GM12878 (cell line): ENCODE measurements around the gene HDGF. TPM values are rescaled to one million over a fixed set of nuclear protein-coding genes. Genes with fewer than 3 reads are reported as not detected.

Experiments used
- BACH1 ChIP-seq: fragments of 450-650 bp; IDR thresholded peaks from 2 replicates; pipeline ENCODE4 v1.6.1; 2017; ENCODE audit warnings: mild to moderate bottlenecking, borderline replicate concordance
- BCL11A ChIP-seq: IDR thresholded peaks from 2 replicates; pipeline ENCODE4 v1.6.1; 2011; ENCODE audit warnings: low read depth, low read length
- CHD1 ChIP-seq: IDR thresholded peaks from 2 replicates; pipeline ENCODE4 v1.6.1; 2012; ENCODE audit warnings: low read depth, low read length, improper control_type of control experiment
- EP300 ChIP-seq, 2 experiments: fragments of 150-350 bp in 1 of 2; IDR thresholded peaks; 2 replicates each; pipeline ENCODE4 v1.6.1; 2011 to 2012; ENCODE audit warnings: low read depth in 2 of 2, low read length in 2 of 2, borderline replicate concordance in 1 of 2, improper control_type of control experiment in 1 of 2, inconsistent platforms in 1 of 2; ENCODE audit not compliant: control insufficient read depth in 1 of 2
- ESRRA ChIP-seq: IDR thresholded peaks from 2 replicates; pipeline ENCODE4 v1.6.1; 2012; ENCODE audit warnings: mild to moderate bottlenecking, low read length, improper control_type of control experiment
- KAT2A ChIP-seq: conservative IDR thresholded peaks from 2 replicates; pipeline ENCODE4 v1.6.1; 2011; ENCODE audit warnings: low read depth, low read length; ENCODE audit not compliant: control insufficient read depth
- NKRF ChIP-seq: fragments of 450-650 bp; conservative IDR thresholded peaks from 2 replicates; pipeline ENCODE4 v1.6.1; 2017; ENCODE audit warnings: mild to moderate bottlenecking, moderate library complexity
- NR2C2 ChIP-seq: IDR thresholded peaks from 2 replicates; pipeline ENCODE4 v1.6.1; 2011; ENCODE audit warnings: borderline replicate concordance, low read depth; ENCODE audit not compliant: control insufficient read depth, insufficient read length
- NR2F1 ChIP-seq: fragments of 450-650 bp; conservative IDR thresholded peaks from 2 replicates; pipeline ENCODE4 v1.6.1; 2017; ENCODE audit warnings: mild to moderate bottlenecking
- PAX5 ChIP-seq: IDR thresholded peaks from 2 replicates; pipeline ENCODE4 v1.6.1; 2011; ENCODE audit warnings: low read depth, low read length, borderline replicate concordance
- PAX8 ChIP-seq: fragments of 450-650 bp; IDR thresholded peaks from 2 replicates; pipeline ENCODE4 v1.6.1; 2017; ENCODE audit warnings: mild to moderate bottlenecking, moderate library complexity
- PBX3 ChIP-seq: IDR thresholded peaks from 2 replicates; pipeline ENCODE4 v1.6.1; 2011; ENCODE audit warnings: mild to moderate bottlenecking, low read depth, low read length, moderate library complexity; ENCODE audit not compliant: insufficient replicate concordance
- RFX5 ChIP-seq: IDR thresholded peaks from 2 replicates; pipeline ENCODE4 v1.6.1; 2011; ENCODE audit warnings: low read depth, low read length, improper control_type of control experiment
- SMAD5 ChIP-seq: IDR thresholded peaks from 2 replicates; pipeline ENCODE4 v1.6.1; 2016; ENCODE audit warnings: antibody characterized with exemption, low read depth
- YBX1 ChIP-seq: fragments of 450-650 bp; IDR thresholded peaks from 2 replicates; pipeline ENCODE4 v1.6.1; 2016; ENCODE audit warnings: antibody characterized with exemption
- ZBED1 ChIP-seq: IDR thresholded peaks from 2 replicates; pipeline ENCODE4 v1.6.1; 2016; ENCODE audit warnings: borderline replicate concordance
- polyA plus RNA-seq, 11 experiments: library from polyadenylated mRNA; depleted of rRNA in 4 of 11; unstranded in 6 of 11; stranded (reverse) in 5 of 11; fragments of >200 nt; fragmentation: Nextera tagmentation in 4 of 11; fragmentation: Illumina TruSeq in 1 of 11; extraction: Ambion mirVana in 4 of 11; extraction: Trizol in 1 of 11; gene quantifications; 1 replicate in 1 of 11; 2 replicates in 10 of 11; pipeline versions ENCODE4 v1.2.1 to v1.2.3, GENCODE V29; 2011 to 2016; ENCODE audit warnings: inconsistent platforms in 2 of 11, missing spikeins in 2 of 11, low read depth in 1 of 11
- total RNA-seq, 4 experiments: library from RNA; depleted of rRNA in 3 of 4; stranded (reverse); fragments of >200 nt in 3 of 4; fragmentation: Illumina TruSeq in 1 of 4; extraction: Trizol in 1 of 4; gene quantifications; 2 replicates each; pipeline versions ENCODE4 v1.2.1 to v1.2.3, GENCODE V29; 2013 to 2021
- TF ChIP-seq, protein P1 (sequence below): fragments of 450-650 bp; IDR thresholded peaks from 2 replicates; pipeline ENCODE4 v1.6.1; 2018; ENCODE audit warnings: borderline replicate concordance, mild to moderate bottlenecking; ENCODE audit not compliant: partially characterized antibody
- TF ChIP-seq, protein P2 (sequence below): IDR thresholded peaks from 2 replicates; pipeline ENCODE4 v1.6.1; 2012; ENCODE audit warnings: improper control_type of control experiment, low read depth, low read length; ENCODE audit not compliant: insufficient replicate concordance

The HDGF gene
- total and polyA plus RNA-seq, 10 of the 15 experiments (the other 5 are each of a cell fraction or from before 2014, with no cell fraction given) = 28.3 to 372 (median 209) TPM

GRCh38 chr1:156728599-156729462 lies 22.6 kb downstream of the HDGF start, which contains the start of gene ISG20L2 (continued):
- TF ChIP-seq PBX3 = no peak
- TF ChIP-seq, protein P1, sequence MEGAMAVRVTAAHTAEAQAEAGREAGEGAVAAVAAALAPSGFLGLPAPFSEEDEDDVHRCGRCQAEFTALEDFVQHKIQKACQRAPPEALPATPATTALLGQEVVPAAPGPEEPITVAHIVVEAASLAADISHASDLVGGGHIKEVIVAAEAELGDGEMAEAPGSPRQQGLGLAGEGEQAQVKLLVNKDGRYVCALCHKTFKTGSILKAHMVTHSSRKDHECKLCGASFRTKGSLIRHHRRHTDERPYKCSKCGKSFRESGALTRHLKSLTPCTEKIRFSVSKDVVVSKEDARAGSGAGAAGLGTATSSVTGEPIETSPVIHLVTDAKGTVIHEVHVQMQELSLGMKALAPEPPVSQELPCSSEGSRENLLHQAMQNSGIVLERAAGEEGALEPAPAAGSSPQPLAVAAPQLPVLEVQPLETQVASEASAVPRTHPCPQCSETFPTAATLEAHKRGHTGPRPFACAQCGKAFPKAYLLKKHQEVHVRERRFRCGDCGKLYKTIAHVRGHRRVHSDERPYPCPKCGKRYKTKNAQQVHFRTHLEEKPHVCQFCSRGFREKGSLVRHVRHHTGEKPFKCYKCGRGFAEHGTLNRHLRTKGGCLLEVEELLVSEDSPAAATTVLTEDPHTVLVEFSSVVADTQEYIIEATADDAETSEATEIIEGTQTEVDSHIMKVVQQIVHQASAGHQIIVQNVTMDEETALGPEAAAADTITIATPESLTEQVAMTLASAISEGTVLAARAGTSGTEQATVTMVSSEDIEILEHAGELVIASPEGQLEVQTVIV = no peak
- no peak; the same call in 1 of the 2 replicates for TF ChIP-seq NR2F1
- peak; percentile 44; the same call in 1 of the 2 replicates for TF ChIP-seq CHD1
- 0 out of 2 replicates have a peak, but pooled peaks have one; percentile 39 for TF ChIP-seq RFX5
- TF ChIP-seq YBX1 = no peak
- peak; percentile 79 for TF ChIP-seq PAX5
- no peak for TF ChIP-seq NR2C2
- TF ChIP-seq, protein P2, sequence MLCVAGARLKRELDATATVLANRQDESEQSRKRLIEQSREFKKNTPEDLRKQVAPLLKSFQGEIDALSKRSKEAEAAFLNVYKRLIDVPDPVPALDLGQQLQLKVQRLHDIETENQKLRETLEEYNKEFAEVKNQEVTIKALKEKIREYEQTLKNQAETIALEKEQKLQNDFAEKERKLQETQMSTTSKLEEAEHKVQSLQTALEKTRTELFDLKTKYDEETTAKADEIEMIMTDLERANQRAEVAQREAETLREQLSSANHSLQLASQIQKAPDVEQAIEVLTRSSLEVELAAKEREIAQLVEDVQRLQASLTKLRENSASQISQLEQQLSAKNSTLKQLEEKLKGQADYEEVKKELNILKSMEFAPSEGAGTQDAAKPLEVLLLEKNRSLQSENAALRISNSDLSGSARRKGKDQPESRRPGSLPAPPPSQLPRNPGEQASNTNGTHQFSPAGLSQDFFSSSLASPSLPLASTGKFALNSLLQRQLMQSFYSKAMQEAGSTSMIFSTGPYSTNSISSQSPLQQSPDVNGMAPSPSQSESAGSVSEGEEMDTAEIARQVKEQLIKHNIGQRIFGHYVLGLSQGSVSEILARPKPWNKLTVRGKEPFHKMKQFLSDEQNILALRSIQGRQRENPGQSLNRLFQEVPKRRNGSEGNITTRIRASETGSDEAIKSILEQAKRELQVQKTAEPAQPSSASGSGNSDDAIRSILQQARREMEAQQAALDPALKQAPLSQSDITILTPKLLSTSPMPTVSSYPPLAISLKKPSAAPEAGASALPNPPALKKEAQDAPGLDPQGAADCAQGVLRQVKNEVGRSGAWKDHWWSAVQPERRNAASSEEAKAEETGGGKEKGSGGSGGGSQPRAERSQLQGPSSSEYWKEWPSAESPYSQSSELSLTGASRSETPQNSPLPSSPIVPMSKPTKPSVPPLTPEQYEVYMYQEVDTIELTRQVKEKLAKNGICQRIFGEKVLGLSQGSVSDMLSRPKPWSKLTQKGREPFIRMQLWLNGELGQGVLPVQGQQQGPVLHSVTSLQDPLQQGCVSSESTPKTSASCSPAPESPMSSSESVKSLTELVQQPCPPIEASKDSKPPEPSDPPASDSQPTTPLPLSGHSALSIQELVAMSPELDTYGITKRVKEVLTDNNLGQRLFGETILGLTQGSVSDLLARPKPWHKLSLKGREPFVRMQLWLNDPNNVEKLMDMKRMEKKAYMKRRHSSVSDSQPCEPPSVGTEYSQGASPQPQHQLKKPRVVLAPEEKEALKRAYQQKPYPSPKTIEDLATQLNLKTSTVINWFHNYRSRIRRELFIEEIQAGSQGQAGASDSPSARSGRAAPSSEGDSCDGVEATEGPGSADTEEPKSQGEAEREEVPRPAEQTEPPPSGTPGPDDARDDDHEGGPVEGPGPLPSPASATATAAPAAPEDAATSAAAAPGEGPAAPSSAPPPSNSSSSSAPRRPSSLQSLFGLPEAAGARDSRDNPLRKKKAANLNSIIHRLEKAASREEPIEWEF = no peak
- no peak for TF ChIP-seq ZBED1
- TF ChIP-seq SMAD5 = peak; percentile 76
- peak; percentile 55; the same call in 1 of the 2 replicates for TF ChIP-seq ESRRA
- TF ChIP-seq EP300 (IDR thresholded peaks at IDR 0.05; ENCODE audit: borderline replicate concordance in 1 of 2, control insufficient read depth in 1 of 2, low read depth in 2 of 2, low read length in 2 of 2) = peak in 1 of 2 experiments; percentile 14; a peak in 1 of 4 replicates
- TF ChIP-seq KAT2A = no peak
- 0 out of 2 replicates have a peak, but pooled peaks have one; percentile 19 for TF ChIP-seq BACH1
- TF ChIP-seq BCL11A = no peak
- peak; percentile 36; the same call in 1 of the 2 replicates for TF ChIP-seq NKRF
- TF ChIP-seq PAX8 = no peak
